ENCODE measurements around the gene CNBD2.

DNA sequence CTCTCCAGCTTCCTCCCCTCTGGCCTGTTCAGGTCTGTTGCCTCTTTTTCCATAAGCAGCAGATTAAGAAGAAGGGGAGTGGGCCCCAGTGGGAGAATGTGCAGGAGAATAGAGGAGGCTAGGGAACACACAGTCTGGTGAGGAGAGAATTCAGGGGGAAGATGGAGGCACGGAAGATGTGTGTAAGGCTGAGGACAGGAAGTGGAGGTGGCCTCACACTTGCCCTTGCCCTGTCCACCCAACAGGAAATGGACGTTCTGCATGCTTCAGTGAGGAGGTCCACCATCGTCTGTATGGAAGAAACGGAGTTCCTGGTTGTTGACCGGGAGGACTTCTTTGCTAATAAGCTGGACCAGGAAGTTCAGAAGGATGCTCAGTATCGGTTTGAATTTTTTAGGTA lies 16.0 kb downstream of the CNBD2 start:
- TF ChIP-seq POLR2AphosphoS5 (IDR thresholded peaks at IDR 0.05; ENCODE audit: low read depth, low read length), result no peak
- TF ChIP-seq POLR2A (IDR thresholded peaks at IDR 0.05; ENCODE audit: low read depth, low read length), result no peak

Data from GM12891 (cell line).